ENCODE data around the gene GUCA2B. TPM values are rescaled to one million over a fixed set of nuclear protein-coding genes. Genes with fewer than 3 reads are reported as not detected.

Gene GUCA2B
- total RNA-seq, 1 donor from 2014 or later: not detected

GRCh38 chr1:42165511-42166210, 12.5 kb downstream of the GUCA2B start:
- no peak for DNase-seq (ENCODE audit: low spot score in 2 of 2)
- FAIRE-seq: no peak

GRCh38 chr1:42167611-42168390, 14.6 kb downstream of the GUCA2B start:
- DNase-seq (ENCODE audit: low spot score in 2 of 2): no peak
- FAIRE-seq: no peak

- no peak for DNase-seq (ENCODE audit: low spot score in 2 of 2)
- no peak for FAIRE-seq
Observed at GRCh38 chr1:42168391-42168670, 15.1 kb downstream of the GUCA2B start.

GRCh38 chr1:42168763-42169162, 15.6 kb downstream of the GUCA2B start:
- no peak for DNase-seq (ENCODE audit: low spot score in 2 of 2)

GRCh38 chr1:42170779-42171621, 17.8 kb downstream of the GUCA2B start:
- FAIRE-seq (no peak), DNase-seq (ENCODE audit: low spot score in 2 of 2) (no peak)

More at GRCh38 chr1:42168763-42169162, 15.6 kb downstream of the GUCA2B start:
- FAIRE-seq: no peak

- FAIRE-seq (no peak), DNase-seq (ENCODE audit: low spot score in 2 of 2) (no peak)
Observed at GRCh38 chr1:42171679-42172266, 18.6 kb downstream of the GUCA2B start.

- FAIRE-seq (no peak), DNase-seq (ENCODE audit: low spot score in 2 of 2) (no peak)
Observed at GRCh38 chr1:42172381-42173133, 19.3 kb downstream of the GUCA2B start.

- FAIRE-seq (no peak), DNase-seq (ENCODE audit: low spot score in 2 of 2) (peak; percentile 43 to 75)
Observed at GRCh38 chr1:42173155-42173933, 20.1 kb downstream of the GUCA2B start.

GRCh38 chr1:42173961-42174735, 20.9 kb downstream of the GUCA2B start:
- no peak for DNase-seq (ENCODE audit: low spot score in 2 of 2)
- no peak for FAIRE-seq

- FAIRE-seq (no peak), DNase-seq (ENCODE audit: low spot score in 2 of 2) (no peak)
Observed at GRCh38 chr1:42175314-42176054, 22.3 kb downstream of the GUCA2B start.

GRCh38 chr1:42176902-42177519, 23.8 kb downstream of the GUCA2B start:
- FAIRE-seq: no peak
- peak in 1 of 2 donors; percentile 34 for DNase-seq (ENCODE audit: low spot score in 2 of 2)

GRCh38 chr1:42177541-42177981, 24.4 kb downstream of the GUCA2B start:
- peak; percentile 48 to 51 for DNase-seq (ENCODE audit: low spot score in 2 of 2)
- FAIRE-seq: no peak

GRCh38 chr1:42178249-42178648, 25.0 kb downstream of the GUCA2B start:
- DNase-seq (ENCODE audit: low spot score in 2 of 2): no peak
- no peak for FAIRE-seq

- FAIRE-seq (no peak), DNase-seq (ENCODE audit: low spot score in 2 of 2) (no peak)
Observed at GRCh38 chr1:42179275-42179674, 26.1 kb downstream of the GUCA2B start.

GRCh38 chr1:42179900-42180329, 26.7 kb downstream of the GUCA2B start:
- no peak for FAIRE-seq
- DNase-seq (ENCODE audit: low spot score in 2 of 2): no peak

- DNase-seq (ENCODE audit: low spot score in 2 of 2) (no peak), FAIRE-seq (no peak)
Observed at GRCh38 chr1:42181687-42182086, 28.5 kb downstream of the GUCA2B start.

Data from frontal cortex (tissue), 4 donors.